HepG2 (cell line): ENCODE results near the gene MAGEA4.

Experiments used
- CTCF ChIP-seq: sonication (generic); formaldehyde crosslinking; IDR thresholded peaks from 2 replicates; pipeline ENCODE4 v1.5.0; 2020; ENCODE audit warnings: mild to moderate bottlenecking, missing genetic modification reagents, moderate library complexity
- EZH2 ChIP-seq: conservative IDR thresholded peaks from 2 replicates; pipeline ENCODE4 v1.6.1; 2012; ENCODE audit warnings: mild to moderate bottlenecking, low read depth, low read length, moderate library complexity
- SNRNP70 ChIP-seq: fragments of 200-400 bp; formaldehyde crosslinking; IDR thresholded peaks from 2 replicates; pipeline ENCODE4 v1.6.1; 2017; ENCODE audit warnings: mild to moderate bottlenecking, low read depth, low read length, moderate library complexity

GRCh38 chrX:151973060-151973661 lies 60.5 kb downstream of the MAGEA4 start:
- no peak for TF ChIP-seq CTCF
- no peak for TF ChIP-seq EZH2
- TF ChIP-seq SNRNP70: no peak
